Left kidney (tissue), 2 donors: ENCODE results near the gene SPG7. TPM values are rescaled to one million over a fixed set of nuclear protein-coding genes. Genes with fewer than 3 reads are reported as not detected.

Experiments used
- DNase-seq: peaks from one replicate; pipeline ENCODE4 v3.0.0-alpha.2; 2013
- polyA plus RNA-seq: library from polyadenylated mRNA; unstranded; fragments of 120-200 nt; gene quantifications from one replicate; pipeline ENCODE4 v1.2.1, GENCODE V29; 2013; ENCODE audit not compliant: insufficient read length

Gene SPG7
- polyA plus RNA-seq, 1 donor: 140 TPM

GRCh38 chr16:89599451-89599858 is 91.3 kb downstream of the SPG7 start:
- no peak for DNase-seq

DNA sequence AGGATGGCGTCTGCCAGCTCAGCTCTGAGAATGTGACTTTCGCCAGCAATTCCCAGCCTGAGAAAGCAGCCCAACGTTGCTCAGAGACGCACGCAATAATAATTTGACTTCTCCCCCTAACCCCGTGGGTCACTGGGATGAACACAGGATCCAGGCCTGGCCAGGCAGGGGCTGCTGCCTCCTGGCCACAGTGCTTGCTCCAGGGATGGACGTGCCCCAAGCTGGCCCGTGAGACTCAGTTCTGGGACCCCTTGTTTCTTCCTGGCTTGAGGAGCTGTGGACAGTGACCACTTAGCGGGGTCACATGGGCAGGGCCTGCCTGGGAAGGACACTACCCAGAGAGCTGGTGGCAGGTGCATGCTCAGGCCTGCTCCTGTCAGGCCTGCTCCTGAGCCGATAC is 91.7 kb downstream of the SPG7 start:
- no peak for DNase-seq

GRCh38 chr16:89600427-89600826 is 92.2 kb downstream of the SPG7 start:
- DNase-seq: no peak

GRCh38 chr16:89600956-89601355 is 92.8 kb downstream of the SPG7 start:
- no peak for DNase-seq

- no peak for DNase-seq
Observed at GRCh38 chr16:89601906-89602272, 93.7 kb downstream of the SPG7 start.

DNA sequence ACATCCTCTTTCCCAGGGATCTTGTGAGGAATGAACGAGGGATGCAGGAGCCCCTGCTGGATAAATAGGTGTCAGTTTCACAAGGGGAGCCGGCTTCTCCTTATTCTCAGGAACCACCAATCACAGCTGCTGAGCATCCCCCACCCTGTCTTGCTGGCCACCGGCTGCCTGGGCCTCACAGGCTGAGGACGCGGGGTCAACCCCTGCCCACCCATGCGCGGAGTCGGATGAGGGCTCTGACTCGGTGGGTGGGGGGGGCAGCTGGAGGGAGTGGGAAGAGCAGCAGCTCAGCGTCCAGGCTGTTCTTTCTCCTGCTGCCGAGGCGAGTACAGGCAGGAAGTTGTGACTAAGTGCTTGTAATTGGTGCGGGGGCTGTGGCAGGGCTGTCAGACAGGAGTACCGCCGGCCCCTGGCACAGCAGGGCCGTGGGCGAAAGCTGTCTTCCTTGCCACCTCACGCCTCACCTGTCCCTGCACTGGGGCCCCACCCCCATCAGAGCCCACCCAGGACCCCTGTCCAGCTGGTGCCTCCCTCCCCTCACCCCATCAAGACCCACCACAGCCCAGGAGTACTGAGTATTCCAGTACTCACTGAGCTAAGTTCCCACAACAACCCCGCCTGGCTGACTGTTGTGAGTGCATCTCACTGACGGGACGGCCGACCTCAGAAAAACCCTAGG is 94.2 kb downstream of the SPG7 start:
- peak; percentile 91 for DNase-seq

GRCh38 chr16:89602952-89603590 is 94.9 kb downstream of the SPG7 start:
- DNase-seq: no peak

DNA sequence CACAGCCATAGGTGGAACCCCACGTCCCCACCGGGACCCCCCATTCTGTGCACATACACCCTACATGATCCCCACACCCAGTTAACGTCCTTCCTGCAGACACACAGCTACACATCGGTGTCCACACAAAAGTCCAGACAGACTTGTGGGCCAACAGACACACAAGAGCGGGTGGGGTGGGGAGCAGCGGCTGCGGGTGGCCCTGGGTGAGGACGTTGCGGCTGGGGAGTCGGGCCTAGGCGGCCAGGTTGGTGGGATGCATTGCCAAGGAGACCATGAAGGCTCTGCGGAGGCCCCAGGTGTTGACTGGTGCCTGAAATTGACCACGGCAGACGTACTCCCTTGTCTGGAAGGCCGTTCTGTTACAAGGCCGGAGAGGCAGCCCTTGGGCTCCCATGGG is 96.6 kb downstream of the SPG7 start:
- DNase-seq: no peak

- no peak for DNase-seq
Observed at GRCh38 chr16:89605186-89605970, 97.2 kb downstream of the SPG7 start.

- DNase-seq: no peak
Observed at GRCh38 chr16:89606006-89606405, 97.8 kb downstream of the SPG7 start.

Other genes starting within 250 kb of the SPG7 start
- gene ANKRD11, start 17.8 kb upstream of the SPG7 start, polyA plus RNA-seq: 105 TPM
- 1,395 TPM for gene RPL13, start 52.3 kb downstream of the SPG7 start, polyA plus RNA-seq
- gene CPNE7, start 67.4 kb downstream of the SPG7 start, polyA plus RNA-seq: 4.0 TPM
- 29.0 TPM for gene DPEP1, start 105.2 kb downstream of the SPG7 start, polyA plus RNA-seq
- 56.1 TPM for gene CHMP1A, start 149.3 kb downstream of the SPG7 start, polyA plus RNA-seq
- 15.5 TPM for gene SPATA33, start 149.4 kb downstream of the SPG7 start, polyA plus RNA-seq
- 122 TPM for gene CDK10, start 178.3 kb downstream of the SPG7 start, polyA plus RNA-seq
- gene SPATA2L, start 193.3 kb downstream of the SPG7 start, polyA plus RNA-seq: 4.3 TPM
- gene VPS9D1, start 212.5 kb downstream of the SPG7 start, polyA plus RNA-seq: 12.6 TPM
- 26.1 TPM for gene ZNF276, start 213.1 kb downstream of the SPG7 start, polyA plus RNA-seq